HG02678 (cell line): Measurements from ENCODE around the gene UBAP1L.
"Not testable (repeated sequence)": the region's sequence is repeated elsewhere in the genome, so short reads cannot be mapped to it uniquely, and the experiment has no call there.

ENCODE experiments used
- ATAC-seq: cut with Tn5 transposase; IDR thresholded peaks from one replicate; pipeline ENCODE4 v1.9.1; 2021; ENCODE audit warnings: mild to moderate bottlenecking, moderate library complexity; ENCODE audit not compliant: unreplicated experiment

The UBAP1L gene

DNA sequence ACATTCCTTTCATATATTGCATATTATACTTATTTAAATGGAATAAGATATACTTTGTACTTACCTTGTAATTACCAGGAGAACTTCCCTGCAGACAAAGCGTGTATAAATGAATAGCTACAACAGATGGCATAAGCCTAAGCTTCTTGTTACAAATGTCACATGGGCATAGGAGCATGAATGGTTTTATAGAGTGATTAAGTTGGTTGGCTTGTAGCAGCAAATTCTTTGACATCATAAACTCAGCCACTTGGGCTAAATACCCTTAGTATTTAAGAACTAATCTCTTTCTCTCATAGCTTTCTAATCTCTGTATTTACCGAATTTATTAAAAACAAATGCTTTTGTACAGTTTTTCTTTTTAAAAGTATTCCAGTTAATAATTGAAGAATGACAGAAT is at the start of gene UBAP1L:
TSS of gene UBAP1L (minus strand) at position 115 of the 400 bp plus-strand sequence. CDS start 8,985 bp downstream, outside the sequence.
- ATAC-seq, result no peak

DNA sequence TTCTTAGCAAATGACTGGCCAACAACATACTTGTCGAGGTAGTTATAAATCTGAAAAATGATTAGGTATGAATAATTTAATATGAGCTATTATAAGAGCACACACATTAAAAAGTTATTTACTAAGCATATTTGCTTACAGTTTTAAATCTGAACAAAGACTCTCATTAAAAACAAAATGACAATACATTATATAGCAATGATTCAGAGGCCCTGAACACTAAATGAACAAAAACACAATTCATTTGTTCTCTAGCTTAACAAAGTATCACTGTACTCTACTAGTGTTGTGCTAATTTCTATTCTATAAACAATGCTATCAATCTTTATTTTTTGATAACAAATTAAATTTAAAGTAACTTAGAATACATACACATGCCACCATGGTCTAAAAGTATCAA is 49.1 kb upstream of the UBAP1L start:
- no peak for ATAC-seq

DNA sequence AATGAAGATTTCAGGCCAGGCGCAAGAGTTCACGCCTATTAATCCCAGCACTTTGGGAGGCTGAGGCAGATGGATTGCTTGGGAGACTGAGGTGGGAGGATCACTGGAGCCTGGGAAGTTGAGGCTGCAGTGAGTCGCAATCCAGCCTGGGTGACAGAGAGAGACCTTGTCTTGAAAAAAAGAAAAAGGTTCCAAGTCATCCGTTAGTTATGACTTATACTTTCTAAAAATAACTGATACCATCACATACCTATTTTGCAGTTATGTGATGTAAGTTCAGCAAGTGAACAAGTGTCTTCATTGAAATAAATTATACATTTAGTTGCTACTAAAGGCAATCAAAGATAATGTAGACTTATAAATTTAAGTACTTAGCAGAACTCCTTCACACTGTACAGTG is 48.0 kb upstream of the UBAP1L start:
- ATAC-seq, result no peak

DNA sequence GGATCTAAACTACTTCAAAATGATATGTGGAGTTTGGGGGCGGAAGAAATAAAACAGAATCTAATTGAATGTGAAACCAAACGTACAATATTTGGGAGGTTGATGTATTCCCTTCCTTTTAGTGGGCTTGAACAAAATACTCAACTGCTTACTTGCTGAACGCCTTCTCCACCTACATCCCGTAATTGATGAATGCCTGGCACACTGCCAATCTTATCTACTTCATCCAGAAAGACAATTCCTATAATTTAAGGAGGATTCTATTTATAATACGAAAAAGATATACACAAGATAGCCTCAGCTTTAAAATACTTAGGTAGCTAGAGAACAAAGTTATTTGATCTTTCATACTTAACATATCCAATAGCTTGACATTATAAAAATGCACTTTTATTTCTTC is 41.7 kb upstream of the UBAP1L start:
- ATAC-seq, result no peak

DNA sequence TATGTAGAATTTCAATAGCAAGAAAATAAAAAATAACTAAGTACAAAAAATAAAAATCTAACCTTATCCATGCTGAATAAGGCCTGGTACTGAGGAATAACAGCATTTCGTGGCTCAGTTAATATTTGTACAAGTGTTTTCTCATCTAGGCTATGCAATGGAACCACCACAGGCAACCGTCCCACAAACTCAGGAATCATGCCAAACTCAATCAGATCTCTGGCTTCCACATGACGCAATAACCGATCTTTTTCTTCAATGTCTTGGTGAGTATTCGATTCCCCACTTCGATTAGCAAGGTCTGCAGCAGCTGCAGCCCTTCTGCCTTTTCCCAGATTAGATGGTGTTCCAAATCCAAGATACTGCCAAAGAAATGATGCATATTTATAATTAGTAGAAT is 39.7 kb upstream of the UBAP1L start:
- ATAC-seq, result no peak

DNA sequence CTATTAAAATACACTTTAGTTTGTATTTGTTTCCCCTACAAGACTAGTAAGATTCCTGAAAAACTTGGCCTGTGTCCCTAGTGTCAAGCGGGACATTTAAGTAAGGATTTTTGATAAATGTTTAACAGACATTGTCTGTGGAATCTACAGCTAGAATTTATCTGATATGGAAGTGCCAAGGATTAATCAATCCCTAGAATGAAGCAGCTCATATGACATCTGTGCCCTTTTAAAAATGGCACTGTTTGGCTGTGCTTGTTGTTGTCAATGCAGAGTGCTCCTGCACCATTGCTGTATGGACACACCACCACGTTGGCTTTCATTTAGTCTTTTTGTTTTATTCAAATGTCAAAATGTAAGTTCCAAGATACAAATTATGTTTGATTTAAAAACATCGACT is 32.9 kb upstream of the UBAP1L start:
- ATAC-seq, result no peak

DNA sequence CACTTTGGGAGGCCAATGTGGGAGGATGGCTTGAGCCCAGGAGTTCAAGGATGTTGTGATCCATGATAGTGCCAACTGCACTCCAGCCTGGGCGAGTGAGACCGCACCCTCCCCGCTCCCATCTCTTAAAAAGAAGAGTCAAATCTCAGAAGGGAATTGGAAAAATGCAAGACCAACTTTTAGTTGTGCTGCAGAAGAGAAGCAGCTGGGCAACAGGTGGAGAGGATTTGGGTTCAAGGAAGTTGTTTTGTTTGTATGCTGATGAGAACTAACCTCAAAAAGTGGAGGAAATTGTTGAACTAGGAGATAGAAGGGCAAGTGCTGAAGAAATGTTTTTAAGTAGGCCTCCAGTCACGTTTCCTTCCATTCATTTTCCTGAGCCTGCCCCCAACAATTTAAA is 31.4 kb upstream of the UBAP1L start:
- no peak for ATAC-seq

DNA sequence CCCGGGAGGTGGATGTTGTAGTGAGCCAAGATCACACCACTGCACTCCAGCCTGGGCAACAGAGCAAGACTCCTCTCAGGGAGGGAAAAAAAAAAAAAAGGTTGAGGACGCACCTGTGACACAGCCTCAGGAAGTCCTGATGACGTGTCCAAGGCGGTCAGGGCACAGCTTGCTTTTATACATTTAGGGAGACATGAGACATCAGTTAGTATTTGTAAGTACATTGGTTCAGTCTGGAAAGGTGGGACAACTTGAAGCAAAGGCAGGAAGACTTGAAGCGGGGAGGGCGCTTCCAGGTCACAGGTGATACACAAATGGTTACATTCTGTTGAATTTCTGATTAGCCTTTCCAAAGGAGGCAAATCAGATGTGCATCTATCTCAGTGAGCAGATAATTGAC is 23.6 kb upstream of the UBAP1L start:
- ATAC-seq, result not testable (repeated sequence)

DNA sequence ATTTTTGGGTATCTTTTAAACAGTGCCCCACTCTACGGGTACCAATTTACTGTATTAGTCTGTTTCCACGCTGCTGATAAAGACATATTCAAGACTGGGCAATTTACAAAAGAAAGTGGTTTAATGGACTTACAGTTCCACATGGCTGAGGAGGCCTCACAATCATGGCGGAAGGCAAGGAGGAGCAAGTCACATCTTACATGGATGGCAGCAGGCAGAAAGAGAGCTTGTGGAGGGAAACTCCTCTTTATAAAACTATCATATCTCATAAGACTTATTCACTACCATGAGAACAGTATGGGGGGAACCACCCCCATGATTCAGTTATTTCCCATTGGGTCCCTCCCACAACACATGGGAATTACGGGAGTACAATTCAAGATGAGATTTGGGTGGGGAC is 22.9 kb upstream of the UBAP1L start:
- not testable (repeated sequence) for ATAC-seq

DNA sequence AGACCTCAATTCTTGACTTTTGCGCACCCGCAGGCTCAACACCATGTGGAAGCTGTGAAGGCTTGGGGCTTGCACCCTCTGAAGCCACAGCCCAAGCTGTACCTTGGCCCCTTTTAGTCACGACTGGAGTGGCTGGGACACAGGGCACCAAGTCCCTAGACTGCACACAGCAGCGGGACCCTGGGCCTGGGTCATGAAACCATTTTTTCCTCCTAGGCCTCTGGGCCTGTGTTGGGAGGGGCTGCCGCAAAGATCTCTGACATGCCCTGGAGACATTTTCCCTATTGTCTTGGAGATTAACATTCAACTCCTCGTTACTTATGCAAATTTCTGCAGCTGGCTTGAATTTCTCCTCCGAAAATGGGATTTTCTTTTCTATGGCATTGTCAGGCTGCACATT is 22.1 kb upstream of the UBAP1L start:
- ATAC-seq, result not testable (repeated sequence)

DNA sequence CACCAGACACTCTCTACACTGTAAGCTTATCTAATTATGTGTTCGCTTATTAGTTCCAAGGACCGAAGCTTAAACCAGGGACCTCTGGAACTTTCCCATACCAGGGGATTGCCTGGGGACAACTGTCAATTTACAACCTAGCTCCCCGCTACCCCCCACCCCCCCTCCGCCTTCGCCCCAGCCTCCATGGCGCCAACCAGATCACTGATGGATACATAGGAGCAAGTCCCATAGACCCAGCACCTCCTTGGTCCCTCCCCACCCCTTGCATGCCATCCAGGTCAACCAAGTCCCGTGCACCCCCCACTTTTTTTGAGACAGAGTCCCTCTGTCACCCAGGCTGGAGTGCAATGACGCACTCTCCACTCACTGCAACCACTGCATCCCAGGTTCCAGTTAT is 19.5 kb upstream of the UBAP1L start:
- no peak for ATAC-seq

DNA sequence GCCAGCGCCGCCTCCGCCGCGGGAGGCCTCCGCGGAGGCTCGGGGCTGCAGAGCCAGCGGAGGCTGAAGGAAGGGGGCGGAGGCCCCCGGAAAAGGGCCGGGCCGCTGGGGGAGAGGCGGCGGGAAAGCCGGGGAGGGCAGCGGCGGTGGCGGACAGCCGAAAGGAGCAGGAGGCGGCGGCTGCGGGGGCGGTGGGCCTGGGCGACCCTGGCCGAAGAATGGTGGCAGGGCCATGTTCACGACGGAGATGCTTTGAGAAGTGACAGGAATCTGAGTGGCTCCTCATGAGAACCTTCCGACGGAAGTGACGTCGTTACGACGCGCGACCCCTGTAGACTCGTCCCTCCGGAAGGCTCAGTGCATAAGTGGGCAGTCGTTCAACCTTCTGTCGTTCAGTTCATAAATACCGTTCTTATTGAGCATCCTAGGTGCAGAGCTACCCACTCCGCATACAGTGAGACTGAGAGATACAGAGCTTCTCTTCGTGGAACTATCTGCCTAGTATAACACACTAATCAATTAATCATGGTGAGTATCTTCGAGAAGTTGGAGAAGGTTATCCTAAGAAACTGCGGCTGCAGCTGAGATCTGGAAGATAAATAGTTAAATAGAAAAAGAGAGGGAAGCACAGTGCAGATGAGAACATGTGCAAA is 18.7 kb upstream of the UBAP1L start, which contains the start of gene PDCD7:
TSS of gene PDCD7 (minus strand) at position 261 of the 653 bp plus-strand sequence. CDS start at position 234, 27 bp downstream.
- peak; percentile 87 for ATAC-seq

DNA sequence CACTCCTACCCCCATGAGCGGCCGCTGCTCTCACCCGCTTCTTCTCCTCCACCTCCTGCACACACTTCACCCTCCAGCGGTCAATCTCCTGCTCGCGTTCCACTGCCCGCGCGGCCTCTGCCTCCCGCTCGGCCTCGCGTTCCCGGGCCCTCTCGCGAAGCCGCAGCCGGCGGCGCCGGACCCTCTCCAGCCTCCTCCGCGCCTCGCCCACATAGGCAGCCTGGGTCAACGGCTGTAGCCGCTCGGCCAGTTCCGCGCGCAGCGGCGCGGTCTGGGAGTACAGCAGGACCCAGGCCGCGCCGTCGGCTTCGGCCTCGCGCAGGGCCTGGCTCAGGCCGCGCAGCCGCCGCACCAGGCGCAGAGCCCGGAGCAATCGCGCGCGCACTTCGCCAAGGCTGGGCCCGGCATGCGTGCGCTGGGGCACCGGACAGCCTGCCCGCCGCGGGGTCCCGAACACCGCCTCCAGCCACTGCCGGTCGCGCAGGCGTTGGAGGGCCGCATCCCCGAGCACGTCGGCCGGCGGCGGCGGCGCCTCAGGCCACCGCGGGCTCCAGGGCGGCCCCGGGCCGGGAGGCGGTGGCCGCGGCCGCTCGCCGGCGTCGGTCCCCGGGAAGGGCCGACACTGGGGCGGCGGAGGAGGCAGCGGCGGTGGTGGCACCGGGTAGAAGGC is 18.0 kb upstream of the UBAP1L start:
- ATAC-seq, result peak; percentile 44

DNA sequence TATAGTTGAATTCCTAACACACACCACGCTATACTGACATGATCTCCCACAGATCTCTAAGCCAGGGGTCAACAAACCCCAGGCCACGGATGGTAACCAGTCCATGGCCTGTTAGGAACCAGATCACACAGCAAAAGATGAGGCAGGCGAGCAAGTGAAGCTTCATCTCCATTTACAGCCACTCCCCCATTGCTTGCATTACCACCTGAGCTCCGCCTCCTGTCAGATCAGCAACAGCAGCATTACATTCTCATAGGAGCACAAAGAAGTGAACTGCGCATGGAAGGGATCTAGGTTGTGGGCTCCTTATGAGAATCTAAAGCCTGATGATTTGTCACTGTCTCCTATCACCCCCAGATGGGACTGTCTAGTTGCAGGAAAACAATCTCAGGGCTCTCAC is 15.9 kb upstream of the UBAP1L start:
- no peak for ATAC-seq

DNA sequence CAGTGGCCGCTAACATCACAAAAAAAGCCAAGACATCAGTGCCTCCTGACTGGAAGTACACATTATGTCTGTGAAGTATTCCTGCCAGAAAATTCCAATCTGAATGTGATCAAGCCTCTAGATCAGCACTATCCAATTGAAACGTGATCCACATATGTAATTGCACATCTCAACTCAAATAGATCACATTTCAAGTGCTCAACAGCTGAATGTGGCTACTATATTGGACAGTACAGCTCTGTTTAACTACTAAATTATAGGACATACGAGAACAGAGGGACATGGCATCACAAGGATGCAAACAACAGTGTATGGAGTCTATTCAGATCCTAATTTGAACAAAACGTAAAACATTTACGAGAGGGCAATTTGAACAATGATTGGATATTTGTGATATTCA is 542 bp upstream of the UBAP1L start:
- no peak for ATAC-seq

DNA sequence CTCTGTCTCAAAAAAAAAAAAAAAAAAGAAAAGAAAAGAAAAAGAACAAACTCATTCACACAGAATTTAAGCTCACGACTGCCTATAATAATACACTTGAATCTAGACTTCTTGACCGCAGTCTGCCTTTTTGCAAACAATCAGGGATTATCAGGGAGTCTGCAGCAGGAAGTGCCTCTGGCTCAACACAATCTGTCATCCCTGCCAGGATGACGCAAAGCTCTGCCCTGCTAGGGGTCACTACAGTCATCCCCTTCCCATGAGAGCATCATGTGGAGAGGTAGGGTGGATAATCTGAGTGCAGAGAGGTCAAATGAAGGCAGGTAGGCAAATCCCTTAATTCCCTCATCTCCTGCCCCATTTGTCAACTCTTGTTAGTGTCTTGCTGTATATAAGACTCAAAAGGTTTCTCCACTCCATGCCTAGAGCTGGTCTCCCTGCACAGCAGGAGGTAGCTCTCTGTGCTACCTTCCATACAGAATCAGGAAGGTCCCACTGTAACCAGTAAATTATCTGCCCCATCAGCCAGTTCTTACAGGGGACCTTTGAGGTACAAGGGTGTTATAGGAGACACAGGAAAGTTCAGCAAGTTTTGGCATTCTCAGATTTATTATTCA is 4.2 kb downstream of the UBAP1L start:
- ATAC-seq, result no peak

DNA sequence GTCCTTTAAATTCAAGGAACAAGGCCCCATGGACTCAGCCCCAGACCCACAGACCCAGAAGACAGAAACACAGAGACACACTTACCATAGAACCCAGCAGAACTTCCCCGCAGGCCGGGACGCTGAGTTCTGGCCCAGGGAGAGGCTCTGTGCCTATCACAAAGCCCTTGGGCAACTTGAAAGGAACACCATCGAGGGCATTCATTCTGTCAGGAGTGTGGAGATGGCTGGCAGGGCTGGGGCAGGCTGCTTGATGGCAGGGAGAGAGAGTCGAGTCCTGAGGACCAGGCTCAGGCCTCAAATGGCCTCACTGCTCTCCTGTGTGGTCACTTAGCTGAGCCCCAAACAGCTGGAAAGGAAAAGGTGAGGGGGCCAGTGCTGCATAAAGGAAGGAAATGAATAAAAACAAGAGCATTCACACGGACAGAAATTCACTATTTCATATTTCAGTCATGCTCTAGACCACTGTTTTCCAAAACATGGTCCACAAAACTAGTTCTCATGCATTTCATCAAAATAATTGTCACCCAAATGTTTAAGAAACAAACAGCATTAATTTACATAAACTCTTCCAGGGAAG is 8.9 kb downstream of the UBAP1L start:
- ATAC-seq, result no peak

DNA sequence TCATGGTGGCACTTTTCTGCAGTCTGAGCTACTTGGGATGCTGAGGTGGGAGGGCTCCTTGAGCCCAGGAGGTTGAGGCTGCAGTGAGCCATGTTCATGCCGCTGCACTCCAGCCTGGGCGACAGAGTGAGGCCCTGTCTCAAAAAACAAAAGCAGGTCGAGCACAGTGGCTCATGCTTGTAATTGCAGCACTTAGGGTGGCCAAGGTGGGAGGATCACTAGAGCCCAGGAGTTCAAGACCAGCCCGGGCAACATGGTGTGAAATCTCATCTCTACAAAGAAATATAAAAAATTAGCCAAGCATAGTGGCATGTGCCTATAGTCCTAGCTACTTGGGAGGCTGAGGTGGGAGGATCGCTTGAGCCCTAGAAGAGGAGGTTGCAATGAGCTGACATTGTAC is 10.0 kb downstream of the UBAP1L start:
- no peak for ATAC-seq

DNA sequence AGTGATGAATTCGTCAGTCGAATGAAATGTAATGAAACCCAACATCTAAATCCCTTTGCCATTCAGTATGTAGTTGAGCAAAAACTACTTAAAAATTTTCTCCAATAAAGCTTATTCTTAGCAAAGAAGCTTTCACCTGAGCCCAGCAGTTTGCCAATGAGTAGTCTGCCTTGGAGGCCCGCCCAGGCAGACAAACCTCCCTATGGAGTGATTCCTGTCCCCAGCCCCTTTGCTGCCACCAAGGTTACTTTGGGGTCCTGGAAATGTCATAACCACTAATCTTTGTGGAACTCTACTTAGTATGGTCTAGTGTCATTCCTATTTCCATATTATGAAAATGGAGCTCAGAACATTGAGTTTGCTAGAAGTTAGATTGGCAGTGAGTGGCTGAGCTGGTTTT is 12.1 kb downstream of the UBAP1L start:
- ATAC-seq, result no peak

DNA sequence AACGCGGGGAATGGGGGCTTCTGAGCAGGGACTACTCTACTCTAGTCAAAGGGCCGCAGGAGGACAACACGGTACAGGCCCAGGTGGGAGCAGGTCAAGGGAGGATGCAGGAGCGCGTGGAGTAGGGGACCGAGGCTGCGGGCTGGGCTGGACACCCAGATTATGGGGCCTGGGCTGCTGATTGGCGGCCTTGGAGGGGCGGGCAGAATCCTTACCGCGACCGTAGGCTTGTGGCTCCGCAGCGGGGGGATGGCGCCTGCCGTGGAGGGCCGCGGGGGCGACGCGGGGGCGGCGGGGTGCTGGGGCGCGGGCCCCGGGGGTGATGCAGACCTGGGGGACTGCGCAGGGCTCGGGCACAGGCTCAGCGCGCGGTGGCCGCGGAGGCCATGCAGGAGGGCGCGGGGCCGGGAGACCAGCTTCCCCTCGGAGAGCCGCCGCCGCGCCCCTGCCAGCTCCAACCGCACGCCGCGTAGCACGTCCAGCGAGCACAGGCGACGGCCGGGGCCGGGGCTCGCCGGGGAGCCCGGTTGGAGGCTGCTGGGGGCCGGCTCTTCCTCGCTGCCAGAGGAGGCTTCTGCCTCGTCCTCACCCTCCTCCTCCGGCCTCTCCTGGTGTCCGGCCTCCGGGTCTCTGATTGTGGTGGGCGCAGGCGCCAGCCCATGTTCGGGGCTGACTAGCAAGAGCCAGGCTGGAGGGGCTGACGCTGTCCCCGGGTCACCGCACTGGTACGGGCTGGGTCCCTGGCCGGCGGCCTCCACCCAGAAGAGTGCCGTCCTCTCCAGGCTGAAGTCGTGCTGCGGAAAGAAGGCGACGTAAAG is 12.9 kb downstream of the UBAP1L start:
- no peak for ATAC-seq

DNA sequence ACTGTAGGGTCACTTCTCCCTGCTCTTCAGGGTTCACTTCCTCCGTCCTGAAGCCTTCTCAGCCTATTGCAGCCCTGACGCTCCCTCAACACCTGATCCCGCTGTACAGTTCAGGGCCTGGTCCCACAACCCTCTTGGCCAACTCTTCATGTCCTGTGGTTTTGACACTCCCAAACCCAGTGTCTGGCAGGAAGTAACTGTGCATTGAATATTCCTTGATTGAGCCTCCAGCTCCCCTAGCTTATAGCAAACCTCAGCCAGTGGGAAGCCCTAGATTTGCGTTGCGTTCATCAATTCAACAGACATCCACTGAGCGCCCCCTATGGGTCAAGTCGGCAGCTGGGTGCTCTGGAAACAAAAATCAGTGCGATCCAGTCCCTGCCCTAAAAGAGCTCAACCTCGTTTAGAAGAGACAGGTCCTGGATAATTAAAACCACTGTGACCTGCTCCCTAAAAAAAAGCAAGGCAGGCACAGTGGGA is 13.5 kb downstream of the UBAP1L start:
- no peak for ATAC-seq
